Hematopoietic multipotent progenitor cell treated with erythropoietin and hydrocortisone succinate and interleukin-3 and kit ligand, for 15 days (in vitro differentiated cells): ENCODE data around the gene C14orf180.

Experiments
- DNase-seq: peaks from one replicate; pipeline ENCODE4 v3.0.0-alpha.2; 2015; ENCODE audit warnings: low spot score

The C14orf180 gene

GRCh38 chr14:104594310-104595046 lies 14.9 kb downstream of the C14orf180 start:
- DNase-seq, result no peak

- DNase-seq, result no peak
Observed at GRCh38 chr14:104595116-104595675, 15.6 kb downstream of the C14orf180 start.

- DNase-seq, result no peak
Observed at GRCh38 chr14:104595911-104596450, 16.4 kb downstream of the C14orf180 start.

GRCh38 chr14:104596451-104596918 lies 16.9 kb downstream of the C14orf180 start:
- no peak for DNase-seq

GRCh38 chr14:104596927-104597351 lies 17.4 kb downstream of the C14orf180 start:
- no peak for DNase-seq

GRCh38 chr14:104597576-104597975 lies 18.0 kb downstream of the C14orf180 start:
- no peak for DNase-seq

GRCh38 chr14:104598039-104598909 lies 18.7 kb downstream of the C14orf180 start:
- no peak for DNase-seq

GRCh38 chr14:104598910-104599273 lies 19.3 kb downstream of the C14orf180 start:
- DNase-seq, result no peak

- no peak for DNase-seq
Observed at GRCh38 chr14:104599446-104599845, 19.9 kb downstream of the C14orf180 start.

- DNase-seq, result no peak
Observed at GRCh38 chr14:104600141-104600643, 20.6 kb downstream of the C14orf180 start.

- no peak for DNase-seq
Observed at GRCh38 chr14:104600805-104601204, 21.2 kb downstream of the C14orf180 start.

- DNase-seq, result no peak
Observed at GRCh38 chr14:104601786-104602185, 22.2 kb downstream of the C14orf180 start.

- DNase-seq, result no peak
Observed at GRCh38 chr14:104602315-104602932, 22.9 kb downstream of the C14orf180 start.

GRCh38 chr14:104602933-104603325 lies 23.4 kb downstream of the C14orf180 start:
- DNase-seq, result no peak

GRCh38 chr14:104603711-104604401 lies 24.3 kb downstream of the C14orf180 start:
- DNase-seq, result no peak

- no peak for DNase-seq
Observed at GRCh38 chr14:104604458-104605449, 25.2 kb downstream of the C14orf180 start, which contains the start of gene TMEM179. TSS of gene TMEM179 (minus strand) at chr14:104604772. CDS start at chr14:104604741, 31 bp downstream.

- no peak for DNase-seq
Observed at GRCh38 chr14:104609666-104610065, 30.1 kb downstream of the C14orf180 start.

GRCh38 chr14:104610749-104611310 lies 31.3 kb downstream of the C14orf180 start:
- no peak for DNase-seq

GRCh38 chr14:104611881-104612280 lies 32.3 kb downstream of the C14orf180 start:
- no peak for DNase-seq
